Measurements from ENCODE around the gene ZBTB7C. TPM values are rescaled to one million over a fixed set of nuclear protein-coding genes. Genes with fewer than 3 reads are reported as not detected.
"Not testable (repeated sequence)": the region's sequence is repeated elsewhere in the genome, so short reads cannot be mapped to it uniquely, and the experiment has no call there.

Gene ZBTB7C
- total RNA-seq, 2 donors from 2014 or later: 1.3 to 2.3 TPM

- 74 to 94% methylated on average over 3 of the region's 3 CpGs for WGBS, 2 donors
- H3K27ac ChIP-seq: no peak overlapping the region
- intact Hi-C loops (cut with DNase I): no loop called here
- no peak overlapping the region for H3K4me3 ChIP-seq
- no peaks in the 10 kb centered on the region for H3K4me1 ChIP-seq
- no peak for TF ChIP-seq CTCF (IDR thresholded peaks at IDR 0.05)
- TF ChIP-seq POLR2A (IDR thresholded peaks at IDR 0.05): no peak
- DNase-seq (no peak), ATAC-seq (no peak)
- H3K9me3 ChIP-seq: no peaks in the 10 kb centered on the region
- no peaks in the 10 kb centered on the region for H3K27me3 ChIP-seq
- no peaks in the 10 kb centered on the region for H3K36me3 ChIP-seq (replicated peaks in 1 of 2; ENCODE audit: insufficient read depth in 1 of 2, low read depth in 2 of 2)
These were observed 124.4 kb downstream of the ZBTB7C start for GRCh38 chr18:48284743-48285142.

GRCh38 chr18:48284011-48284410 lies 125.2 kb downstream of the ZBTB7C start:
- not testable (repeated sequence) for ATAC-seq
- WGBS, 2 donors: 93 to 94% methylated on average over 5 of the region's 5 CpGs

GRCh38 chr18:48281460-48281859 lies 127.7 kb downstream of the ZBTB7C start:
- H3K27ac ChIP-seq; intact Hi-C loops (cut with DNase I); H3K9me3 ChIP-seq; H3K36me3 ChIP-seq (replicated peaks in 1 of 2; ENCODE audit: insufficient read depth in 1 of 2, low read depth in 2 of 2); H3K27me3 ChIP-seq; H3K4me3 ChIP-seq; ATAC-seq; DNase-seq; H3K4me1 ChIP-seq: not testable (repeated sequence)

More at GRCh38 chr18:48284011-48284410, 125.2 kb downstream of the ZBTB7C start:
- H3K9me3 ChIP-seq; H3K27me3 ChIP-seq; intact Hi-C loops (cut with DNase I); H3K36me3 ChIP-seq (replicated peaks in 1 of 2; ENCODE audit: insufficient read depth in 1 of 2, low read depth in 2 of 2); DNase-seq; H3K27ac ChIP-seq; H3K4me1 ChIP-seq; H3K4me3 ChIP-seq: not testable (repeated sequence)

GRCh38 chr18:48279312-48279711 lies 129.9 kb downstream of the ZBTB7C start:
- H3K4me1 ChIP-seq: no peaks in the 10 kb centered on the region
- DNase-seq: no peak
- no peak overlapping the region for H3K4me3 ChIP-seq
- no peaks in the 10 kb centered on the region for H3K9me3 ChIP-seq
- no peaks in the 10 kb centered on the region for H3K36me3 ChIP-seq (replicated peaks in 1 of 2; ENCODE audit: insufficient read depth in 1 of 2, low read depth in 2 of 2)
- ATAC-seq: no peak
- no peaks in the 10 kb centered on the region for H3K27me3 ChIP-seq
- WGBS, 2 donors: 71 to 74% methylated on average over 1 to 2 of the region's 2 CpGs
- intact Hi-C loops (cut with DNase I): no loop called here
- TF ChIP-seq CTCF (IDR thresholded peaks at IDR 0.05): no peak
- TF ChIP-seq POLR2A (IDR thresholded peaks at IDR 0.05): no peak
- H3K27ac ChIP-seq: no peak overlapping the region

- no peak for ATAC-seq
- no peak overlapping the region for H3K27ac ChIP-seq
- intact Hi-C loops (cut with DNase I): no loop called here
- no peaks in the 10 kb centered on the region for H3K36me3 ChIP-seq (replicated peaks in 1 of 2; ENCODE audit: insufficient read depth in 1 of 2, low read depth in 2 of 2)
- H3K9me3 ChIP-seq: no peaks in the 10 kb centered on the region
- H3K4me1 ChIP-seq: no peaks in the 10 kb centered on the region
- no peak for DNase-seq
- TF ChIP-seq POLR2A (IDR thresholded peaks at IDR 0.05) (no peak), CTCF (IDR thresholded peaks at IDR 0.05) (no peak)
- WGBS, 2 donors: 91 to 93% methylated on average over 2 of the region's 2 CpGs
- no peak overlapping the region for H3K4me3 ChIP-seq
- H3K27me3 ChIP-seq: no peaks in the 10 kb centered on the region
These were observed 131.1 kb downstream of the ZBTB7C start for GRCh38 chr18:48278081-48278480.

- TF ChIP-seq POLR2A (IDR thresholded peaks at IDR 0.05): no peak
- no peak for TF ChIP-seq CTCF (IDR thresholded peaks at IDR 0.05)
- WGBS, 2 donors: 29 to 45% methylated on average over 1 of the region's 1 CpG
- Histone ChIP-seq H3K27ac (no peak overlapping the region), H3K4me3 (no peak overlapping the region), H3K9me3 (no peaks in the 10 kb centered on the region), H3K27me3 (no peaks in the 10 kb centered on the region), H3K4me1 (peaks cover 4% of the 10 kb centered on the region), H3K36me3 (replicated peaks in 1 of 2; ENCODE audit: insufficient read depth in 1 of 2, low read depth in 2 of 2) (no peaks in the 10 kb centered on the region)
- ATAC-seq (no peak), DNase-seq (no peak)
- intact Hi-C loops (cut with DNase I): no loop called here
These were observed 134.9 kb downstream of the ZBTB7C start for GRCh38 chr18:48274301-48274700.

Measured in body of pancreas (tissue), 4 donors.